Endothelial cell of hepatic sinusoid (primary cell): ENCODE results near the gene NGDN.
"Not testable (repeated sequence)": the region's sequence is repeated elsewhere in the genome, so short reads cannot be mapped to it uniquely, and the experiment has no call there.

Experiments
- in situ Hi-C: cut with HindIII; loops from 2 replicates; pipeline ENCODE4 v1.10.0; 2017; ENCODE audit warnings: low sequenced_read_pairs

NGDN gene

DNA sequence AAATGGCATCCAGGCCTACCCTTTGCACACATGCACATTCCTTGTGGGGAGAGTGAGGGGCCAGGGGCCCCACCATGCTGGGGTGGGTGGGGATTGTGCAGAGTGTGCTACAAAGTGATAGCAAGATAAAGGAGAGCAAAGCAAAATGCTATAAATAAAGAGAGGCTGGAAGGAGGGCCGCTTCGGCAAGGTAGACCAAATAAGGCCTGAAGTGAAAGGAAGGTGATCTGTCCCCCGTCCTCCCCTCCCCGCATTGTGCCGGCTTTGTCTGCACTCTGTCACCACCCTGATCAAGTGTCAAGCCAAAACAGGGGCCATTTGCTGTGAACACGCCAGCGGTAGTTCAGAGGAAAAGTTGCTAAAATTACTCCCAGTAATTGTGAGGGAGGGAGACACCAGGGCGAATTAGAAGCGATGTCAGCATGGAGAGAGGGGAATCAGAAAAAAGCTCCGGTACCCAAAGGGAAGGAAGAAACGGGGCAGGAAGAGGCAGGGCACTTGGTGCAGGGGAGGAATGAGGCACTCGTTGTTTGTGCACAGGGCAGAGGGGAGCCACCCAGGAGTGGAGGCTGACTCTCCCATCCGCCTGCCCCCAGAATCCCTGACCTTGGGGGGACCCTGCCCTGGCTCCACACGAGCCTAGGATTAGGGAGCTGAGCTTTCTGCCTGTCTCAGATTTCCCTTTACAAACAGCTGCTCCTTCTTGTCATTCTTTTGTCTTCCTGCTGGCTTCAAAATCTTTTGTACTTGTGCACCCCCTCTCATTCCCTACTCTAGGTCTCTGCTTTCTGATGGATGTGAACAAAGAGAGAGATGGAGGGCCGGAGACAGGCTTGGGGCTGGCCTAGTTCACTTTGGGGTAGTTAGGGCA, 31.2 kb upstream of the NGDN start:
- in situ Hi-C loops, result loop anchor here (5.0 kb wide), 1 partner anchor 71 kb away; the partner anchor contains the start of gene EFS

DNA sequence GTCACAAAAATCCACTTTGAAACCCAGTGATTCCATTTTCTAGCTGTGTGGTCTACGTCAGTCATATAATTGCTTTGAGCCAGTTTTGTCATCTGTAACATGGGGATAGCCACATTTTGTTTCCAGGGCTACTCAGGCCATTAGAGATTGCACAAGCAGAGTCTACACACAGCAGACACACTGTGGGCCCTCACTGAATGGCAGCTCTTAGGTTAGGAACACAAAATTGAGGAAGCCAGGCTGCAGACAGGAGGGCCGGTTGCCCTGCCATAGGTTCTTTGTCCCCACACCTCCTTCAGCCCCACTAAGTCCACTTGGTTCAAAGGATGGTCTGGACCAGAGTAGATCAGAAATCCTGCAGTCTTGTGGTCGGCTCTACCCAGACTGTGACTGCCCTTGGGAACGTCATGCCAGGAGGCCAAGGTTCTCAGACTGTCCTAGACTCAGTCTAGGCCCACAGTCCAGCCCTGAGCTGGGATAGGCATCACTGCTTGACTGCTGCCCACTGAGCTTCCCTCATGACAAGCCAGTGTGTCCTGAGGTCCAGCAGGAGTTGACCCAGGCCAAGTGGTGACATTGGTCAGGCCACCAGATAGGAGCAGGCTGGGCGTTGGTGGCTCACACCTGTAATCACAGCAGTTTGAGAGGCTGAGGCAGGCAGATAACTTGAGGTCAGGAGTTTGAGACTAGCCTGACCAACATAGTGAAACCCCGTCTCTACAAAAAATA, 30.2 kb upstream of the NGDN start:
- in situ Hi-C loops, result loop anchor here (5.0 kb wide), 1 partner anchor 72 kb away; the partner anchor contains the start of gene EFS

GRCh38 chr14:23441076-23441475, 28.4 kb upstream of the NGDN start:
- in situ Hi-C loops, result no loop called here

GRCh38 chr14:23442721-23443356, 26.7 kb upstream of the NGDN start:
- in situ Hi-C loops, result no loop called here

DNA sequence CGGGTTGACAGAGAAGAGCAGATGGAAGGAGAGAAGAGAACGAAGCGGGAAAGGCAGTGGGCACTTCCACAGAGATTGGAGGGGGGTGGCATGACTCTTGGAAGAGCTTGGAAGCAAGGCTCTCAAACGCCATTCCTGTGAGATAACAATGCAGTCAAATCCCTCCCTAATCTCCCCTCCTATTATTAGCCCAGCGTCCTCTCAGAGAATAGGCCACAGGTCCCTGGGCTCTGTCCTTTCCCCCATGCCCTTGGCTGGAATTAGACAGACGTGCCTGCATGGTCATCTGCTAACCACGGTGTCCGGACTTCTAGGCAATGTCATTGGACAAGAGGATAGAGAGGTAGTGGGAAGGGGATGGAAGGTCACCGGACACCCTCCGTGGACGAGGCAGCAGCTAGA, 26.1 kb upstream of the NGDN start:
- in situ Hi-C loops, result no loop called here

DNA sequence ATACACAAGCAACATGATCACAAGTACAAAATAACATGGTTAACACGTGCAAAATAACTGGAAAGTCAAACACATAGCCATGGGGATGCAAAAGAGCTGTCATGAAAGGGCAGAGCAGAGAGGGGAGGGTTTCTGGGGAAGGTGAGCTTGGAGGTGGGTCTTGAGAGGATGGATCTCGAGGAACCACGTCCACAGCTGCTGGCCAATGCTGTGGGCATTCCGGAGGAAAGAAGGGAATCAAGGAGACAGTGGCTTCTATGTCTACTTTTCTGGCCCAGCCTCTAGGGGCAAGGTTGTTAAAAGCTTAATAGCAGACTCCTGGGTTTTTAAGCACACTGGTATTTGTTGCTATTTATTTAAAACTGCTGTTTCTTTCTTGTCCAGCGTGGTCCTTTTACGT, 25.6 kb upstream of the NGDN start:
- in situ Hi-C loops, result no loop called here

DNA sequence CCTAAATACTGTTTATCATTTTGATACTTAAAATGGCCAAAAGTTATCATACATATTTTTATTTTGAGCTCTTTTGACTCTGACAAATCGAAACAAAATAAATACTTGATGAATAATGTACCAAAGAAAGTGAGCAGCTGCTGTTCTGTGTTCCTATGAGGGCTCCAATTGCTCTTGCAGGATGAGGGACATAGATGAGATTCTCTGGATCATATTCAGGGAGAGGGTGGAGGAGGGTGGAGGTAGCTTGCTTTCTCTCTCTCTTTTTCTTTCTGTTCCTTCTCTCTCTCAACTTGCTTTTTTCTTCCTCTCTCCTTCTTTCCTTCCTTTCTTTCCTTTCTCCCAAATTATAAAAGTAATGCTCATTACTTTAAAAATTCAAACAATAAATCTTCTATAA, 25.2 kb upstream of the NGDN start:
- in situ Hi-C loops, result no loop called here

DNA sequence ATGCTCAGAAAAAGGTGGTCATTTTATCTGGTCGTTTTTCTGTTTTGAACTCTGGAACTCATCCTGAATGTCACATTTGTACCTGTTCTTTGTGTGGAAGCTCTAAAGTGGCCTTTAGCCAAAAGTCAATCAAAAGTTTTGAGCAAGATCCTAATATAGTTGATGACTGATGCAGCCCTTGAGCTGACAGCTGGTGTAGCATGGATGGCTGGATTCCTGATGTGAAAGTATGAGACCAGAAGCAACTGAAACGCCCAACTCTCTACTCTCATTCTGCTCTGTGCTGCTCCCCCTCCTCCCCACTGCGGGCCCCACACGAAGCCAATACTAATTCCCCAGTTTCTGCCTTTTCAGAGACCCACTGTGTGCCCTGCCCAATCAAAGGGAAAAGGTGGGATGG, 23.7 kb upstream of the NGDN start:
- in situ Hi-C loops, result no loop called here

DNA sequence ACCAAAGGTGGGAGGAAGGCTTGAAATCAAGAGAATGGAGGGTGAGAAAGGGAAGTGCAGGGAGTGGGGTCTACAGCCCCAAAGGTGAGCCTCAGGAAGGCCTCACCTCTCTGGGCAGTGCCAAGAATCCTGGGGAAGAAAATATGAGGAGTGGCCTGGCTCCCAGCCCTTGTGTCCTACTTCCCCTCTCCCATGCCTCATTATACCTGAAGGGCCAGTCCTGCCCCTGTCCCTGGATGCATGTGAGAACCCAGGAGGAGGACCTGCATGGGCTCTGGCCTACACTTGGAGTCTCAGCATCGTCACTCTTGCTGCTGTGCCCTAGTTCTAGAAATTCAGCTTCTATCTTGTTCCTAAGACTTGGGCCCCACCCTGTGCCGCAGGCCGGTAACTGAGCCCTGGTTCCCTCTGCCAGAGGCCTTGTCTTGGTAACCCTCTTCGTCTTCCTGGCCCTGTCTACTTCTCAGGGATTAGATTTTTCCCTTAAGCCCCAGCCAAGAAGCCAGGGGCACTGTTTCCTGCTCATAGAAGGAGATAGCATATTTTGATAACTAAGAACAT, 23.1 kb upstream of the NGDN start:
- in situ Hi-C loops, result no loop called here

GRCh38 chr14:23447361-23448350, 21.8 kb upstream of the NGDN start:
- in situ Hi-C loops, result no loop called here

- in situ Hi-C loops, result no loop called here
These were observed 20.2 kb upstream of the NGDN start for GRCh38 chr14:23449314-23449713.

- in situ Hi-C loops, result no loop called here
These were observed 19.1 kb upstream of the NGDN start for GRCh38 chr14:23450379-23450778.

DNA sequence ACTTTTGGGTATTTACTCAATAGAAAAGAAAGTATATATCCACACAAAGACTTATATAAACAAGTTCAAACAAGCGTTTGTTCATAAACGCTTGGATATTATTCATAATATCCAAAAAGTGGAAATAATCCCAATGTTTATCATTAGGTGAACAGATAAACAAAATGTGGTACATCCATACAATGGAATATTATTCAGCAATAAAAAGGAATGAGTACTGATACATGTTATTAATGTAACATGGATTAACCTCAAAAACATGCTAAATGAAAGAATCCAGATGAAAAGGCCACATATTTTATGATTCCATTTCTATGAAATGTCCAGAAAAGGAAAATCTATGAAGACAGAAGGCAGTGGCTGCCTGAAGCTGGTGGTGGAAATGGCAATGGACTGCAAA, 17.3 kb upstream of the NGDN start:
- in situ Hi-C loops, result no loop called here

- in situ Hi-C loops, result no loop called here
These were observed 15.1 kb upstream of the NGDN start for GRCh38 chr14:23454445-23454856.

DNA sequence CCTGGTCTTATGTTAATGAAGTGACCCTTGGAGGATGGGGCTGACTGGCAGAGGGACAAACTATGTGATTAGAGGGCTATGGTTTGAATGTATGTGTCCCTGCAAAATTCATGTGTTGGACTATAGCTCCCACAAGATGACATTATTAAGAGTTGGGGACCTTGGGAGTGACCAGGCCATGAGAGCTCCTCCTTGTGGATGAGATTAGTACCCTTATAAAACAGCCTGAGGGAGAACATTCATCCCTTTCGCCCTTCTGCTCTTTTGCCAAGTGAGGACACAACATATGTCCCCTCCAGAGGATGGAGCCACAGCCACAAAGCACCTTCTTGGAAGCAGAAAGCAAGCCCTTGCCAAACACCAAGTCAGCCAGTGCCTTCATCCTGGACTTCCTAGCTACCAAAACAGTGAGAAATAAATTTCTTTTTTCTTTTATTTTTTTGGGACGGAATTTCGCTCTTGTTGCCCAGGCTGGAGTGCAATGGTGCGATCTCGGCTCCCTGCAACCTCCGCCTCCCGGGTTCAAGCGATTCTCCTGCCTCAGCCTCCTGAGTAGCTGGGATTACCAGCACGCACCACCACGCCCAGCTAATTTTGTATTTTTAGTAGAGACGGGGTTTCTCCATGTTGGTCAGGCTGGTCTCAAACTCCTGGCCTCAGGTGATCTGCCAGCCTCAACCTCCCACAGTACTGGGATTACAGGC, 12.5 kb upstream of the NGDN start:
- in situ Hi-C loops, result not testable (repeated sequence)

DNA sequence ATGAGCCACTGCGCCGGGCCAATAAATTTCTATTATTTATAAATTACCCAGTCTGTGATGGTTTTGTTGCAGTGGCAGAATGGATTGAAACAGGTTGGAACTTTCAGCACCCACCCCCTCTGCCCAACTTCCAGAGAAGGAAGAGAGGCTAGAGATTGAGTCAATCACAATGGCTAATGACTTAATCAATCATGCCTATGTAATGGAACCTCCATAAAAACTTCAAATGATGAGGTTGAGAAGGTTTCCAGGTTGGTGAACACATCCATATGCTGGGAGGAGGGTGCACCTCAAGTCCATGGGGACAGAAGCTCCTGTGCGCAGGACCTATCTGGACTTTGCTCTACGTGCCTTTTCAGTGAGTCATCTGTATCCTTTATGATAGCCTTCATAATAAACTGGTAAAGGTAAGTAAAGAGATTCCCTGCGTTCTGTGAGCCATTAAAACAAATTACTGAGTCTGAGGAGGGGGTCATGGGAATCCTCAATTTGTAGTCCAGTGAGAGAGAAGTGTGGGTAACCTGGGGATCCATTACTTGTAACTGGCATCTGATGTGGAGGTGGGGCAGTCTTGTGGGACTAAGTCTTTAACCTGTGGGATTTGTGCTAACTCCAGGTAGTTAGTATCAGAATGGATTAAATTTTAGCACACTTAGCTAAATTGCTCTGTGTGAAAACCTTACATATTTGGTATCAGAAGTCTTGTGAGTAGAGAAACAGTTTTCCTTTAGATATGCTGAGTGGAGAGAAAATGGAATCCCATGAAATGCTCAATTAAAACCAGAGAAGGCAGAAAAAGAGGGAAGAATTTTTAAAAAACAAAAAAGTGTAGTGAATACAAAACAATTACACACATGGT, 11.7 kb upstream of the NGDN start:
- in situ Hi-C loops, result no loop called here

DNA sequence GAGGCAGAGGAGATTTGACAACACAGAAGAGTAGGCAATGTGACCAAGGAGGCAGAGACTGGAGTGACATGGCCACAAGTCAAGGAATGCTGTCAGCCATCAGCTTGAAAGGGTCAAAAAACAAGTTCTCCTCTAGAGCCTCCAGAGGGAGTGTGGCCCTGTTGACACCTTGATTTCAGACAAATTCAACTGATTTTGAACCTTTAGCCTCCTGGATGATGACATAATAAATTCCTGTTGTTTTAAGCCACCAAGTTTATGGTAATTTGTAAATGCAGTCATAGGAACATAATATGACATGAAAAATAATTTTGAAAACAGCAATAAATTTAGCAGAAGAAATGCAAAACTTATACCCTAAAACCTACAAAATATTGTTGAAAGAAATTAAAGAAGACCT, 8.5 kb upstream of the NGDN start:
- in situ Hi-C loops, result no loop called here

DNA sequence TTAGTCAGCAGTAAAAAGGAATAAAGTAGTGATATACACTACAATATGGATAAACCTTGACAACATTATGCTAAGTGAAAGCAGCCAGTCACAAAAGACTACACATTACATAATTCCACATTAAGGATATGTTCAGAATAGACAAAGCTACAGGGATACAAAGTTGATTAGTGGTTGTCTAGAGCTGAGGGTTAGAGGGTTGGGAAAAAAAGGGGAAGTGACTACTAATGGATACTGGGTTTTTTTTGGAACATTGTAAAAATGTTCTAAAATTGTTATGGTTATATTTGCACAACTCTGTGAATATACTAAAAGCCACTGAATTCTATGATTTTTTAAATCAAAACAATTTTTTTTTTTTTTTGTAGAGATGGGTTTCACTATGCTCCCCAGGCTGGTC, 4.8 kb upstream of the NGDN start:
- in situ Hi-C loops, result no loop called here

- in situ Hi-C loops, result no loop called here
These were observed 4.2 kb upstream of the NGDN start for GRCh38 chr14:23465261-23465660.
